Eye (tissue), 1 donor: ENCODE data around the gene PDYN.
A peak's percentile ranks its signal among the peaks of the same experiment; 100 is the strongest.

Experiments used
- DNase-seq: peaks from one replicate; pipeline ENCODE4 v3.0.0-alpha.2; 2015

PDYN gene

DNA sequence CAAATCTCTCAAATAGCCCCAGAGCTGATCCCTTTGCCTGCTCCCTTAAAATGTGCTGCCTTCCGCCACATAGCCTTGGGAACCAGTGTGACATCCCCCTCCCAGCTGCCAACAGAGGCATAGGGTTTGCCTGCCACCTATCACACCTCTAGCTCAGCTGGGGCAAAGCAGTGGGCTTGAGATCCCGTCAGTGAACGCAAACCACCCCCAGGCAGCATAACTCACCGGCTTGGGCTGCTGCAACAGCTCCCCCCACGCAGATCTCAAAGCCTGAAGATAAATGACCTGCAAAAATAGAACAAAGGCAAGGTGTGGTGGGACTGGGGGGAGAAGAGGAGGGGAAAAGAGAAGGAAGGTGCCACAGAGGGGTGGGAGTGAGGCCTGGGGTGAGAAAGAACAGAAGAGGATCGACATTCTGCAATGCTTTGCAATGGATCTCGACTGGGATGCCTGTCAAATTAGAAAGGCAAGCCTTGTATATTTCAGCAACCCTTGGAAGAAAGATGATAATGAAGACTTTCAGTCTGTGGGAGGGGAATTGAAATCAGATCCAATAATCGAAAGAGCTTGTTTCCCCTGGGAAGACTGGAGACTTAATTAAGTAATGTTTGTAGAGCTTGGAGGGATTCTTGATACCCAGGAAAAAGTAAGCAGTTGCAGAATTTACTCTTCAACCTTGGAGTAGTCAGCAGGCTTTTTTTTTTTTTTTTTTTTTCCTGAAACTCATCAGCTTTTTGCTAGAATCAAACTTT is 1.3 kb downstream of the PDYN start:
- no peak for DNase-seq

DNA sequence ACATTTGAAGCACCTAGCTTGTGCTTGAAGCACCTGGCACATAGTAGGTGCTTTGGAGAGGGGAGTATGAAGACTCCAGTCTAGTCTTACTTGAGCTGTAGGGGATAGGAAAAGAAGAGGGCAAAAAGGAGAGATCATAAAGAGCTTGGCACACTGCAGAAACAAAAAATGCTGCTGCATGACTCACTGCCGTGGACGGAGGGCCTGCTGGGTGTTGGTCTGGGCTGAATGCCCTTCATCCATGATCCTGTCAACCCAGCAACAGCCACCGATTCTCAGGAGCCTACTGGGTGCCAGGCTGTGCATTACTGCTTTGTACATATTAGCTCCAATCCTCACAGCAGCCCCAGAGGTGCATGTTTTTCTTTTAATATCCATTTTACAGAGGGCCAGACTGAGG is 6.0 kb downstream of the PDYN start:
- no peak for DNase-seq

DNA sequence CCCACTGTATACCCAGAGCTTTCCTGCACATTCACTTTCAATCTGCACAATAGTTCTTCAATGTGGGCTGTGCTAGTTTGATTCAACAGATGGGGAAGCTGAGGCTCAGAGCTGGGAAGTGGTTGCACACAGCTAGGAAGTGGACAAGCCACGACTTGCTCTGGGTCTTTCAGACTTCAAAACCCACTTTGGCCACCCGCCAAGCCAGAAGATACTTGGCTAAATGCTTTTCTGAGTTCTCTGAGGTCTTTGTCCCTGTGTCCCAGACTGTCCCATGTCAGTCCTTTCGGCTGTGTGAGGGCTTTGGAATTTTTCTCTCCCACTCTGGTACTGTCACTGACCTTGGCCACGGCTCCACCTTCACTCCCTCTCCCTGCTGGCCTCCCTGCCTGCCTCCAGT is 10.6 kb downstream of the PDYN start:
- no peak for DNase-seq

DNA sequence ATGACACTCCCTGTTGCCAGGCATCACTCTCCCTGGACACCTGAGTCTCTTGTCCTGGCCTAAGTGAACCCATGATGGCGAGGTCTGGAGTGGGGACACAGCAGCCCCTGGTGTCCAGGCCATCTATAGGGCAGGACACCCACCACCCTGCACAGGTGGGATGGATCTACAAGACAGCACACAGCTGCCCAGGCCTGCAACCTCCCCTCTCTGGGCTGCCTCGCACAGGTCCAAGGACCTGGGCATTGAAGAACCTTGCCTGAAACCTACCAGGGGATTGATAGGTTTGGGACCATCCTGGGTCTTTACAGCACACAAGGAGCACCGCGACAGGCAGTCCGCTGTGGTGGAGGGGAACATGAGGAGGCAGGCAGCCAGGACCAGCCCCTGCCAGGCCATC is 11.2 kb downstream of the PDYN start:
- no peak for DNase-seq

DNA sequence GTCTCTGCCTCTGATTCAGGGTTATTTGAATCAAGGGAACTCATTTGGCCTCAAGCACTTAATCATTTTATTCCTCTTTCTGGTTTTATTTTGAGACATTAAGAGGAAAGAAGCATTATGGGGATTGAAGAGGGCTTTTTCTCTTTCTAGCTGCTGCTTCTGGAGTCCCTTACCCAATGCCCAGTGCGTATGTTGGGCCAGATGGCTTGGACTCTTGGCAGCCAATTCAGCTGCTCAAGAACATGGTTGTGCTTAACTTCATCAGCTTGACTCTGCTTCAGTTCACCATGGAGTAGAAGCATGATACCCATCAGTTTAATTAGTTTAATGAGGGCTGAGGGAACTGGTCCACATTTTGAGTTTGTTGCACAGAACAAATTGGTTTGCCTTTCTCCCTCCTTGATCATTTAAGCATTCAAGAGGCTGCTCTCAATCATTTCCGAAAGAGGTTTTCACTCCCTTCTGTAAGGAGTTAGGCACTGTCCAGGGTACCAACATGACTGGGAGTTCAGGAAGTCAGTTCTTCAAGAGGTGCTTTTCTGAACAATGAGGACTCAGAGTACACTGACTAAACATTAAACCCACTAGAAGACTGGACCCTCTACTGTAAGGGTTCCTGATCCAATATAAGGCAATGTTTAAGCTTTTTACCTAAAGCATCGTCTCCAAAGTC is 14.6 kb downstream of the PDYN start:
- DNase-seq, result no peak

- DNase-seq, result peak; percentile 66
Measured at GRCh38 chr20:1975291-1975690, 18.6 kb downstream of the PDYN start.

- DNase-seq, result no peak
Measured at GRCh38 chr20:1973601-1974440, 20.0 kb downstream of the PDYN start.

- DNase-seq, result no peak
Measured at GRCh38 chr20:1971893-1972586, 21.8 kb downstream of the PDYN start.

GRCh38 chr20:1968964-1969363 is 24.9 kb downstream of the PDYN start:
- peak; percentile 60 for DNase-seq

GRCh38 chr20:1965520-1966351 is 28.1 kb downstream of the PDYN start:
- peak; percentile 93 for DNase-seq

DNA sequence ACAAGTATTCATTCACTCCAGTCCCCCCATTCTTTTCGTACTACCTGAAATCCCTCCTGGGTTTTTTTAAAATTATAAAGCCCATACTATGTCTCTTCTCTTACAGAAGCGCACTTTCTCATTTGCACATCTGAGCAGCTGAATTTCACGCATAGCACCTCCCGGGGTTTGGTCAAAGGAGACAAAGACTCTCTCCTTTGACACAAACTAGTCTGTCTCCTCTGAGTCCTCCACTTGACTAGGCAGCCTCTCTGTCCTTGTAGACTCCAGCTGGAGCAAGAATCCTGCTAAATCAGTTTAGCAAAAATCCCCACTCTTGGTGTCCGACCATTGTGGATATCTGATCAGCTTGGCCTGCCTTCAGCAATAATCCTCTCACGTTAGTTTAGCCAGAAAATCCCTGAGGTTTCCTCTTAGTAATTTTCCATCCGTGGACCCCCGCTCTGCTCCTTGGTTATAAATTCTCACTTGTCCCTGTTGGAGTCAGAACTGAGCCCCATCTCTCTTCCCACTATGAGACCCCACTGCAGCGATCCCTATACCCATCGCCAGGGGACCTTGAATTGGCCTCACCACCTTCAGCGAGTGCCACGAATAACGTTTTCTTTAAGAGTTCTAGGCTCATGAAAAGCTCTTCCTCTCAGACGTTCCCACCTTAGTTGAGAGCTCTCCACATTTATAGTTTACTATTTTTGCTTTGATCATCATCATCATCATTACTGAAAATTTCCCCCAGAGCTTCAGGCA is 29.0 kb downstream of the PDYN start:
- DNase-seq, result peak; percentile 46

GRCh38 chr20:1964061-1964460 is 29.8 kb downstream of the PDYN start:
- no peak for DNase-seq

DNA sequence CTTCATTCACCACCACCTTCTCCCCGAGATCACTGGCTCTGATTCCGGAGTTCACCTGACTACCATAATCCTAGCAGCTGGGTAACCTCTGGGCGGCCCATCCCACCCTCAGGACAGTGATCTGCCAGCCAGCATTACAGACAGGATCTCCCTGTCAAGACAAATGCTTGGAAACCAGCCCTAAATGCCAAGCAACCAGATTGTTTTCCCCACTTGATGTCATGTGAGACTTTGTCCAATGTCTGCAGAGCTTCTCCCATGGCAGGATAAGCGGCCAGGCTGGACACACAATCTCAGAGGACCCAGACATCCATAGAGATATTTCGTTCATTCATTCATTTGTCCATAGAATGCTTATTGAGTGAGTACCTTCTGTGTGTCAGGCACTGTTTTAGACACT is 32.5 kb downstream of the PDYN start:
- DNase-seq, result no peak

DNA sequence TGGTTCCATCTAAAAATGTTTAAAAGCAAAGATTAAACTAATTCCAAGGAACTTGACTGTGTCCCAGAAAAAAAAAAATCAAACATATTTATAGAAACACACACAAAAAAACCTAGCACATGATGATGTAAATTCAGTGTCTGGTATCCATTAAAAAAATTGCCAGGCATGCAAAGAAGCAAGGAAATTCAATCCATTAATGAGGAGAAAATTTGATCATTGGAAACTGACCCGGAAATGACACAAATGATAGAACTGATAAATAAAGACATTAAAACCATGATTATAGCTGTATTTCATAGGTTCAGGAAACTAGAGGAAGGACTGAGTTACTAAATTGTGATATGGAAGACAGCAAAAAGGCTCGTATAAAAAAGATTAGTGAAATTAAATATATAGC is 34.7 kb downstream of the PDYN start:
- DNase-seq, result no peak

GRCh38 chr20:1958426-1958825 is 35.4 kb downstream of the PDYN start:
- DNase-seq, result no peak

DNA sequence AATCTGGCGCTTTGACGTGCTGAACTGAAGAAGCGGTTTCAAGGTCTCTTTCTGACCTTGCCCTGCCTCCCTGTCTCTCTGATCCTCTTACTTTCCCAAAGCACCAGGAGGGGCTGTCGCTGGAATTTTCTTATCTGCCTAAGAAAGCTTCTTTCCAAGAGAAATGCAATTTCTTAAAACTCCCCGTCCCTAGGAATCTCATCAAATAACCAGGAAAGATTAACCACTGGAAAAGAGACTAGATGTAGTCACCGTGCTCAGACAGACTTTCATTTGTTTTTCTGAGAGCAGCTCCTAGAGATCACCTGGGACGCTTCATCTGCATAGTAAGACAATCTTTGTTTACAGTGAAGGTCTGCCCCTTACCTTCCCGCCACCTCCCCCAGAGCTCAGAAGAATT is 38.6 kb downstream of the PDYN start:
- no peak for DNase-seq

DNA sequence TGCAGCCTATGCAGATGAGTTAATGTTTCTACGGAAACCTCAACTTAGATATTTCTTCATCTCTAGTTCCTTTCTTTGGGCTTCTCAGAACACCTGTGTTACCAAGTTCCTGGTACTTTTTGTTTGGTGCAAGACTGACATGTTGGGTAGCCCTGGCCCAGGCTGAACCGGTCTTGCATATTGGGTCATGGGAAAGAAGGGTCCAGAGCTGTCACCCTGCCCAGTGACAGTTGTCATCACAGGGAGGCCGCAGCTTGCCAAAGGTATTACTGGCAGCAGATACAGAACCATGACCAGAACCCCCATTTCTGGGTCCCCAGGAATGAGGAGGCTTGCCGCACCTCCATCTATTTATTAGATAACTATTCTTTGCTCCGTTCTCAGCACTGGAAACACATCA is 40.2 kb downstream of the PDYN start:
- no peak for DNase-seq

- no peak for DNase-seq
Measured at GRCh38 chr20:1952737-1953530, 40.9 kb downstream of the PDYN start.

GRCh38 chr20:1951436-1952115 is 42.3 kb downstream of the PDYN start:
- DNase-seq, result no peak

- no peak for DNase-seq
Measured at GRCh38 chr20:1950836-1951235, 43.0 kb downstream of the PDYN start.
